IMR-90 (cell line): Measurements from ENCODE around the gene CFAP43. TPM values are rescaled to one million over a fixed set of nuclear protein-coding genes. Genes with fewer than 3 reads are reported as not detected.

Experiments
- ATAC-seq: fragments of 200-7000 bp; cut with Tn5 transposase; 2 replicates; pipeline ENCODE4 v1.9.1; 2020; ENCODE audit warnings: low read depth, mild to moderate bottlenecking, moderate library complexity
- BruUV-seq: library from RNA; stranded (reverse); fragments of 400-500 nt; replicated peaks from 2 replicates; lab custom pipeline; 2021; lab: Mats Ljungman, UMichigan
- CTCF ChIA-PET: fragments of 300-600 bp; formaldehyde crosslinking; extraction: SDS; loops from one replicate; lab custom pipeline; 2021; ENCODE audit warnings: antibody characterized with exemption; lab: Yijun Ruan, JAX
- POLR2A ChIA-PET: fragments of 300-600 bp; sonication (Branson Sonifier 250); formaldehyde crosslinking; loops from one replicate; lab custom pipeline; 2022; ENCODE audit warnings: antibody characterized with exemption; ENCODE audit not compliant: unreplicated experiment; lab: Charles Lee
- DNase-seq: peaks from one replicate; pipeline ENCODE4 v3.0.0; 2013
- H2AFZ ChIP-seq: replicated peaks from 2 replicates; pipeline ENCODE3; 2013; ENCODE audit warnings: low read length, mild to moderate bottlenecking; ENCODE audit not compliant: poor library complexity
- H2AK5ac ChIP-seq: 2 replicates; pipeline ENCODE4 v1.6.1; 2013; ENCODE audit warnings: low read depth, low read length, inconsistent platforms
- H2AK9ac ChIP-seq: replicated peaks from 2 replicates; pipeline ENCODE3; 2013; ENCODE audit warnings: mild to moderate bottlenecking, low read depth, low read length, moderate library complexity; ENCODE audit not compliant: poor library complexity
- H2BK120ac ChIP-seq: 2 replicates; pipeline ENCODE4 v1.6.1; 2013; ENCODE audit warnings: low read depth, low read length, inconsistent platforms
- H2BK15ac ChIP-seq: 3 replicates; pipeline ENCODE4 v1.6.1; 2013; ENCODE audit warnings: low read depth, low read length, inconsistent platforms
- H2BK20ac ChIP-seq: 2 replicates; pipeline ENCODE4 v1.6.1; 2013; ENCODE audit warnings: low read depth, mild to moderate bottlenecking, inconsistent platforms, low read length, moderate library complexity
- H2BK5ac ChIP-seq: 2 replicates; pipeline ENCODE4 v1.6.1; 2013; ENCODE audit warnings: mild to moderate bottlenecking, low read depth, low read length, inconsistent platforms; ENCODE audit not compliant: poor library complexity, severe bottlenecking
- H3K14ac ChIP-seq: replicated peaks from 2 replicates; pipeline ENCODE4 v1.6.1; 2013; ENCODE audit warnings: low read depth, low read length, inconsistent platforms
- H3K18ac ChIP-seq: 2 replicates; pipeline ENCODE4 v1.6.1; 2013; ENCODE audit warnings: low read depth, low read length, control low read depth
- H3K23ac ChIP-seq: 2 replicates; pipeline ENCODE4 v1.6.1; 2013; ENCODE audit warnings: low read depth, low read length, inconsistent platforms
- H3K27ac ChIP-seq: 2 replicates; pipeline ENCODE4 v1.5.1; 2013; ENCODE audit warnings: mild to moderate bottlenecking, control low read depth, low read length; ENCODE audit not compliant: insufficient read depth
- H3K27me3 ChIP-seq: 2 replicates; pipeline ENCODE4 v1.6.1; 2013; ENCODE audit warnings: low read length; ENCODE audit not compliant: control insufficient read depth, insufficient read depth
- H3K36me3 ChIP-seq: 2 replicates; pipeline ENCODE4 v1.6.1; 2013; ENCODE audit warnings: low read length, mixed read lengths; ENCODE audit not compliant: control insufficient read depth, insufficient read depth
- H3K4ac ChIP-seq: 2 replicates; pipeline ENCODE4 v1.6.1; 2013; ENCODE audit warnings: low read depth, low read length, inconsistent platforms
- H3K4me1 ChIP-seq: 2 replicates; pipeline ENCODE4 v1.6.1; 2013; ENCODE audit warnings: low read length, mixed read lengths; ENCODE audit not compliant: control insufficient read depth, insufficient read depth
- H3K4me2 ChIP-seq: 2 replicates; pipeline ENCODE4 v1.6.1; 2013; ENCODE audit warnings: low read depth, mild to moderate bottlenecking, control low read depth, low read length, moderate library complexity
- H3K4me3 ChIP-seq: 2 replicates; pipeline ENCODE4 v1.5.1; 2013; ENCODE audit warnings: low read depth, mild to moderate bottlenecking, control low read depth, low read length, moderate library complexity; ENCODE audit not compliant: insufficient read depth
- H3K56ac ChIP-seq: 2 replicates; pipeline ENCODE4 v1.6.1; 2013; ENCODE audit warnings: low read length, inconsistent platforms; ENCODE audit not compliant: insufficient read depth; ENCODE audit errors: extremely low read depth
- H3K79me1 ChIP-seq, 2 experiments: 2 replicates each; pipeline ENCODE4 v1.6.1; 2013; ENCODE audit warnings: low read length in 2 of 2, inconsistent platforms in 1 of 2, low read depth in 1 of 2
- H3K9ac ChIP-seq: 2 replicates; pipeline ENCODE4 v1.6.1; 2013; ENCODE audit warnings: low read depth, low read length, control low read depth
- H3K9me1 ChIP-seq: 2 replicates; pipeline ENCODE4 v1.6.1; 2013; ENCODE audit warnings: low read length, inconsistent platforms; ENCODE audit not compliant: insufficient read depth
- H3K9me3 ChIP-seq: 2 replicates; pipeline ENCODE4 v1.6.1; 2013; ENCODE audit warnings: low read length; ENCODE audit not compliant: control insufficient read depth, insufficient read depth
- H4K20me1 ChIP-seq: 2 replicates; pipeline ENCODE4 v1.6.1; 2013; ENCODE audit warnings: low read length, inconsistent platforms; ENCODE audit not compliant: insufficient read depth
- H4K5ac ChIP-seq: 2 replicates; pipeline ENCODE4 v1.6.1; 2013; ENCODE audit warnings: mild to moderate bottlenecking, low read depth, low read length, control low read depth
- H4K8ac ChIP-seq, 2 experiments: 2 replicates each; pipeline ENCODE4 v1.6.1; 2013; ENCODE audit warnings: low read depth in 2 of 2, low read length in 2 of 2, control low read depth in 1 of 2, inconsistent platforms in 1 of 2
- H4K91ac ChIP-seq: 2 replicates; pipeline ENCODE4 v1.6.1; 2013; ENCODE audit warnings: low read depth, low read length, inconsistent platforms; ENCODE audit not compliant: insufficient read depth
- BHLHE40 ChIP-seq: fragments of 150-350 bp; IDR thresholded peaks from 2 replicates; pipeline ENCODE4 v1.6.1; 2016; ENCODE audit warnings: mild to moderate bottlenecking, low read depth, low read length
- CEBPB ChIP-seq: IDR thresholded peaks from 2 replicates; pipeline ENCODE4 v1.6.1; 2012; ENCODE audit warnings: low read depth, low read length, improper control_type of control experiment
- CHD1 ChIP-seq: IDR thresholded peaks from 2 replicates; pipeline ENCODE4 v1.6.1; 2012; ENCODE audit warnings: low read depth, low read length, improper control_type of control experiment
- CTCF ChIP-seq: conservative IDR thresholded peaks from 2 replicates; pipeline ENCODE4 v1.5.1; 2012; ENCODE audit warnings: mild to moderate bottlenecking, low read depth, low read length, improper control_type of control experiment
- ELK1 ChIP-seq: fragments of 150-350 bp; IDR thresholded peaks from 2 replicates; pipeline ENCODE4 v1.6.1; 2016; ENCODE audit warnings: low read depth, mild to moderate bottlenecking, low read length, moderate library complexity, borderline replicate concordance
- MAZ ChIP-seq: IDR thresholded peaks from 2 replicates; pipeline ENCODE4 v1.6.1; 2012; ENCODE audit warnings: low read depth, mild to moderate bottlenecking, low read length, improper control_type of control experiment, moderate library complexity, borderline replicate concordance
- MXI1 ChIP-seq: IDR thresholded peaks from 2 replicates; pipeline ENCODE4 v1.6.1; 2012; ENCODE audit warnings: low read depth, mild to moderate bottlenecking, low read length, moderate library complexity, borderline replicate concordance
- NFE2L2 ChIP-seq: fragments of 150-350 bp; IDR thresholded peaks from 2 replicates; pipeline ENCODE4 v1.6.1; 2016; ENCODE audit warnings: low read depth, mild to moderate bottlenecking, low read length
- POLR2A ChIP-seq: IDR thresholded peaks from 2 replicates; pipeline ENCODE4 v1.6.1; 2012; ENCODE audit warnings: mild to moderate bottlenecking, low read depth, low read length
- RCOR1 ChIP-seq: IDR thresholded peaks from 2 replicates; pipeline ENCODE4 v1.6.1; 2012; ENCODE audit warnings: mild to moderate bottlenecking, low read length, improper control_type of control experiment; ENCODE audit not compliant: insufficient replicate concordance
- RFX5 ChIP-seq: IDR thresholded peaks from 2 replicates; pipeline ENCODE4 v1.8.0; 2012; ENCODE audit warnings: low read depth, mild to moderate bottlenecking, low read length, moderate library complexity
- SMC3 ChIP-seq: fragments of 150-350 bp; IDR thresholded peaks from 2 replicates; pipeline ENCODE4 v1.6.1; 2016; ENCODE audit warnings: low read depth, mild to moderate bottlenecking, antibody characterized with exemption, low read length, moderate library complexity
- USF2 ChIP-seq: fragments of 150-350 bp; IDR thresholded peaks from 2 replicates; pipeline ENCODE4 v1.6.1; 2017; ENCODE audit warnings: mild to moderate bottlenecking, antibody characterized with exemption, low read length, low read depth
- WGBS, 2 experiments: methylation state at CpG; one replicate each; pipeline versions ENCODE4 v1.1.5 to v1.1.7; 2013; ENCODE audit warnings: missing lambda C conversion rate in 2 of 2; ENCODE audit not compliant: insufficient read length in 1 of 2; ENCODE audit errors: extremely low coverage in 2 of 2; 5-methylcytosine and 5-hydroxymethylcytosine counted together
- dilution Hi-C: fragments of 300-500 bp; cut with HindIII; formaldehyde crosslinking; loops from one replicate; pipeline ENCODE4 v1.14.3; 2018; ENCODE audit warnings: low sequenced_read_pairs; ENCODE audit not compliant: unreplicated experiment
- in situ Hi-C: fragments of 300-500 bp; cut with MboI; formaldehyde crosslinking; loops from 3 replicates; pipeline ENCODE4 v1.14.3; 2019; ENCODE audit warnings: low sequenced_read_pairs, inconsistent platforms, mixed read lengths
- intact Hi-C: fragments of 100-400 bp; cut with micrococcal nuclease; formaldehyde crosslinking; loops from 2 replicates; pipeline ENCODE4 v1.10.0; 2022
- polyA plus RNA-seq, 3 experiments: library from polyadenylated mRNA; depleted of rRNA; stranded (reverse); fragments of >200 nt; gene quantifications; 2 replicates each; pipeline ENCODE4 v1.2.3, GENCODE V29; 2012; ENCODE audit warnings: low replicate concordance in 1 of 3
- total RNA-seq: library from RNA; depleted of rRNA; stranded (reverse); fragments of >200 nt; gene quantifications from 2 replicates; pipeline ENCODE4 v1.2.3, GENCODE V29; 2012

CFAP43 gene
- total and polyA plus RNA-seq, 2 of the 4 experiments (the other 2 are of a cell fraction): under 0.01 to 0.05 TPM

GRCh38 chr10:104254493-104255310, 22.5 kb upstream of the CFAP43 start, which contains the start of gene GSTO1:
TSS of gene GSTO1 (plus strand) at chr10:104254892. CDS start at chr10:104254929, 37 bp downstream.
- no CpG with 5 or more reads among the region's 69 CpGs for WGBS, 2 experiments
- Histone ChIP-seq H3K4me2 (peak within 1 kb of the TSS; percentile 97), H4K91ac (peak within 1 kb of the TSS; percentile 98), H4K20me1 (peaks cover 15% of the 10 kb centered on the region; the same call in 1 of the 2 replicates), H3K56ac (peak within 1 kb of the TSS; percentile 91), H2AK9ac (peak within 1 kb of the TSS; percentile 95), H3K4ac (peak within 1 kb of the TSS; percentile 92), H3K4me3 (peak within 1 kb of the TSS; percentile 96), H4K8ac (peak within 1 kb of the TSS; percentile 94 to 96), H2BK15ac (peak within 1 kb of the TSS; percentile 95; the same call in 2 of the 3 replicates), H3K36me3 (peaks cover 13% of the 10 kb centered on the region), H3K4me1 (peaks cover 8% of the 10 kb centered on the region), H2AFZ (peak within 1 kb of the TSS; percentile 92), H3K14ac (peak within 1 kb of the TSS; percentile 95), H2BK120ac (peak within 1 kb of the TSS; percentile 90), H2BK20ac (peak within 1 kb of the TSS; percentile 73), H3K23ac (peak within 1 kb of the TSS; percentile 92), H3K27ac (peak within 1 kb of the TSS; percentile 96), H2BK5ac (peak within 1 kb of the TSS; percentile 90), H3K79me1 (peaks cover 5 to 27% of the 10 kb centered on the region in 2 experiments; a peak in 2 of 4 replicates), H3K9ac (peak within 1 kb of the TSS; percentile 96), H3K9me3 (no peaks in the 10 kb centered on the region), H4K5ac (peak within 1 kb of the TSS; percentile 92), H3K18ac (peak within 1 kb of the TSS; percentile 92), H3K27me3 (no peaks in the 10 kb centered on the region), H2AK5ac (peak within 1 kb of the TSS; percentile 85), H3K9me1 (peaks cover 10% of the 10 kb centered on the region; the same call in 1 of the 2 replicates)
- in situ Hi-C loops: no loop called here
- intact Hi-C loops: loop anchor here (1.0 to 5.0 kb wide), 3 partner anchors 133 to 367 kb away; no protein-coding TSS in a partner anchor
- no TSS peak for BruUV-seq
- CTCF ChIA-PET: interaction anchor here (2.3 kb wide), 1 partner anchor 19 kb away, joined by 11 read pairs; no protein-coding TSS in a partner anchor
- ATAC-seq (peak; percentile 89), DNase-seq (peak; percentile 76)
- dilution Hi-C loops: no loop called here
- POLR2A ChIA-PET: no interaction called here
- no peak for TF ChIP-seq CTCF
- 0 out of 2 replicates have a peak, but pooled peaks have one; percentile 41 for TF ChIP-seq NFE2L2
- no peak for TF ChIP-seq CEBPB
- TF ChIP-seq BHLHE40: no peak
- TF ChIP-seq POLR2A: peak; percentile 76
- TF ChIP-seq USF2: no peak
- TF ChIP-seq MXI1: no peak
- 0 out of 2 replicates have a peak, but pooled peaks have one; percentile 1 for TF ChIP-seq SMC3
- TF ChIP-seq CHD1: no peak; the same call in 1 of the 2 replicates
- TF ChIP-seq ELK1: no peak
- no peak for TF ChIP-seq RFX5
- TF ChIP-seq MAZ: peak; percentile 52; the same call in 1 of the 2 replicates
- no peak for TF ChIP-seq RCOR1
